Heart left ventricle (tissue), 16 donors: ENCODE data around the gene PALLD. TPM values are rescaled to one million over a fixed set of nuclear protein-coding genes. Genes with fewer than 3 reads are reported as not detected.

Experiments
- ATAC-seq, 4 donors: fragments of 200-7000 bp; cut with Tn5 transposase; one replicate each; pipeline ENCODE4 v1.9.1; 2020 to 2022; ENCODE audit warnings: moderate library complexity in 4 of 4, mild to moderate bottlenecking in 3 of 4, moderate number of reproducible peaks in 1 of 4
- DNase-seq, 5 donors: peaks; one replicate each; pipeline ENCODE4 v3.0.0-alpha.2; 2020
- H3K27ac ChIP-seq, 12 donors: fragments of 200-600 bp; sonication (generic) in 4 of 12; one replicate each; pipeline versions ENCODE4 v1.5.0 to v1.8.0; 2016 to 2022; ENCODE audit warnings: mild to moderate bottlenecking in 2 of 12
- H3K27me3 ChIP-seq, 9 donors: fragments of 200-600 bp; sonication (generic) in 2 of 9; one replicate each; pipeline versions ENCODE4 v1.5.1 to v1.8.0; 2016 to 2022; ENCODE audit warnings: mild to moderate bottlenecking in 3 of 9
- H3K36me3 ChIP-seq, 9 donors: fragments of 200-600 bp; sonication (generic) in 2 of 9; one replicate each; pipeline versions ENCODE4 v1.5.0 to v1.8.0; 2018 to 2022; ENCODE audit warnings: mild to moderate bottlenecking in 2 of 9
- H3K4me1 ChIP-seq, 12 donors: fragments of 200-600 bp; sonication (generic) in 4 of 12; one replicate each; pipeline versions ENCODE4 v1.5.0 to v1.8.0; 2016 to 2022; ENCODE audit warnings: mild to moderate bottlenecking in 3 of 12
- H3K4me3 ChIP-seq, 12 donors: fragments of 200-600 bp; sonication (generic) in 4 of 12; one replicate each; pipeline versions ENCODE4 v1.5.0 to v1.8.0; 2017 to 2022; ENCODE audit warnings: mild to moderate bottlenecking in 9 of 12, moderate library complexity in 4 of 12
- H3K9me3 ChIP-seq, 12 donors: fragments of 200-600 bp; sonication (generic) in 4 of 12; one replicate each; pipeline versions ENCODE4 v1.5.0 to v1.8.0; 2016 to 2022; ENCODE audit warnings: mild to moderate bottlenecking in 1 of 12
- POLR2A ChIP-seq, 2 donors: fragments of 450-650 bp; IDR thresholded peaks; one replicate each; pipeline ENCODE4 v1.6.1; 2017; ENCODE audit warnings: antibody characterized with exemption in 2 of 2, mild to moderate bottlenecking in 2 of 2, moderate library complexity in 2 of 2
- WGBS, 4 donors: extraction: QIAGEN DNeasy Blood & Tissue Kit in 2 of 4; methylation state at CpG; one replicate each; pipeline versions ENCODE4 v1.1.5 to v1.1.7; 2013 to 2018; 5-methylcytosine and 5-hydroxymethylcytosine counted together
- intact Hi-C, 10 donors: fragments of 100-400 bp; cut with DNase I; formaldehyde crosslinking; loops; one replicate each; pipeline versions ENCODE4 v1.11.1 to v1.14.2; 2022
- polyA plus RNA-seq, 2 donors: library from polyadenylated mRNA; stranded (reverse); fragments of 200-250 nt; gene quantifications; one replicate each; pipeline ENCODE4 v1.2.3, GENCODE V29; 2013
- total RNA-seq, 9 donors: library from RNA; depleted of rRNA in 2 of 9; stranded (reverse); fragments of >200 nt in 2 of 9; fragmentation: NEBNext Ultra II Directional in 3 of 9; extraction: Animal tissue kit (Norgen Biotek cat#: 25700) in 3 of 9; gene quantifications; one replicate each; pipeline versions ENCODE4 v1.1.0 to v1.2.4, GENCODE V29; 2016 to 2023
- TF ChIP-seq, protein P1 (sequence below), 12 donors: fragments of 200-600 bp; sonication (generic) in 4 of 12; IDR thresholded peaks; one replicate each; pipeline versions ENCODE4 v1.5.0 to v1.8.0; 2018 to 2022; ENCODE audit warnings: antibody characterized with exemption in 12 of 12, mild to moderate bottlenecking in 5 of 12
- donor health status: ischemic (EF 13 %, LVEDD 7.1; RV severe dilation, severe dysfunction).
- donor health status: healthy with polysubstance abuse.
- donor health status: DM: no; HTN: yes; CAD: no.
- donor health status: DM: no; HTN: no; CAD: no.
- donor health status: ischemic (EF 25% LVEDD 6.9; RV normal size, moderate dysfunction).
- donor health status: ischemic (EF 25% LVEDD 5.7; RV mildly dilated, moderate dysfunction).
- donor health status: healthy.
- donor health status: DM: yes; HTN: yes; CAD: no.
- donor health status: ischemic (EF 35%, LVEDD 5.7; RV mildly dilated, moderate dysfunction).
- donor health status: nonischemic (EF 11% LVEDD 7.7; RV severe dilation, severe dysfunction).
- donor health status: DM: yes; HTN: yes; CAD: no.
- donor health status: PGD.
- donor health status: ischemic (EF 29% LVEDD 5.4; RV normal size, mild dysfunction).
- donor health status: nonischemic (EF 23%, LVEDD 6.1; RV moderate dilation, normal function).

The PALLD gene
- total and polyA plus RNA-seq, 11 donors: 193 to 1,428 (median 1,015) TPM

GRCh38 chr4:168880072-168880675 lies 383.3 kb downstream of the PALLD start:
- intact Hi-C loops: no loop called here
- Histone ChIP-seq H3K27me3 (no peaks in the 10 kb centered on the region), H3K4me1 (peaks cover 0 to 84% (median 47%) of the 10 kb centered on the region in 12 donors), H3K4me3 (no peak overlapping the region), H3K9me3 (no peaks in the 10 kb centered on the region), H3K27ac (peak overlapping the region in 6 of 12 donors; percentile 9 to 82 (median 32)), H3K36me3 (peaks cover 0 to 56% (median 26%) of the 10 kb centered on the region in 9 donors)
- DNase-seq (no peak), ATAC-seq (no peak)
- 53 to 67% (median 60%) methylated on average over 6 of the region's 6 CpGs for WGBS, 4 donors
- TF ChIP-seq POLR2A (IDR thresholded peaks at IDR 0.05): no peak
- TF ChIP-seq, protein P1, sequence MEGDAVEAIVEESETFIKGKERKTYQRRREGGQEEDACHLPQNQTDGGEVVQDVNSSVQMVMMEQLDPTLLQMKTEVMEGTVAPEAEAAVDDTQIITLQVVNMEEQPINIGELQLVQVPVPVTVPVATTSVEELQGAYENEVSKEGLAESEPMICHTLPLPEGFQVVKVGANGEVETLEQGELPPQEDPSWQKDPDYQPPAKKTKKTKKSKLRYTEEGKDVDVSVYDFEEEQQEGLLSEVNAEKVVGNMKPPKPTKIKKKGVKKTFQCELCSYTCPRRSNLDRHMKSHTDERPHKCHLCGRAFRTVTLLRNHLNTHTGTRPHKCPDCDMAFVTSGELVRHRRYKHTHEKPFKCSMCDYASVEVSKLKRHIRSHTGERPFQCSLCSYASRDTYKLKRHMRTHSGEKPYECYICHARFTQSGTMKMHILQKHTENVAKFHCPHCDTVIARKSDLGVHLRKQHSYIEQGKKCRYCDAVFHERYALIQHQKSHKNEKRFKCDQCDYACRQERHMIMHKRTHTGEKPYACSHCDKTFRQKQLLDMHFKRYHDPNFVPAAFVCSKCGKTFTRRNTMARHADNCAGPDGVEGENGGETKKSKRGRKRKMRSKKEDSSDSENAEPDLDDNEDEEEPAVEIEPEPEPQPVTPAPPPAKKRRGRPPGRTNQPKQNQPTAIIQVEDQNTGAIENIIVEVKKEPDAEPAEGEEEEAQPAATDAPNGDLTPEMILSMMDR (IDR thresholded peaks at IDR 0.05): no peak

GRCh38 chr4:168880811-168881595 lies 384.2 kb downstream of the PALLD start:
- DNase-seq: no peak
- 69 to 77% (median 75%) methylated on average over 8 of the region's 8 CpGs for WGBS, 4 donors
- Histone ChIP-seq H3K4me1 (peaks cover 0 to 85% (median 44%) of the 10 kb centered on the region in 12 donors), H3K9me3 (no peaks in the 10 kb centered on the region), H3K36me3 (peaks cover 0 to 62% (median 26%) of the 10 kb centered on the region in 9 donors), H3K27me3 (no peaks in the 10 kb centered on the region), H3K27ac (peak overlapping the region in 7 of 12 donors; percentile 7 to 82 (median 38)), H3K4me3 (no peak overlapping the region)
- no peak for TF ChIP-seq POLR2A (IDR thresholded peaks at IDR 0.05)
- TF ChIP-seq, protein P1 (IDR thresholded peaks at IDR 0.05): no peak
- intact Hi-C loops: no loop called here
- peak in 1 of 4 donors; percentile 14 for ATAC-seq

DNA sequence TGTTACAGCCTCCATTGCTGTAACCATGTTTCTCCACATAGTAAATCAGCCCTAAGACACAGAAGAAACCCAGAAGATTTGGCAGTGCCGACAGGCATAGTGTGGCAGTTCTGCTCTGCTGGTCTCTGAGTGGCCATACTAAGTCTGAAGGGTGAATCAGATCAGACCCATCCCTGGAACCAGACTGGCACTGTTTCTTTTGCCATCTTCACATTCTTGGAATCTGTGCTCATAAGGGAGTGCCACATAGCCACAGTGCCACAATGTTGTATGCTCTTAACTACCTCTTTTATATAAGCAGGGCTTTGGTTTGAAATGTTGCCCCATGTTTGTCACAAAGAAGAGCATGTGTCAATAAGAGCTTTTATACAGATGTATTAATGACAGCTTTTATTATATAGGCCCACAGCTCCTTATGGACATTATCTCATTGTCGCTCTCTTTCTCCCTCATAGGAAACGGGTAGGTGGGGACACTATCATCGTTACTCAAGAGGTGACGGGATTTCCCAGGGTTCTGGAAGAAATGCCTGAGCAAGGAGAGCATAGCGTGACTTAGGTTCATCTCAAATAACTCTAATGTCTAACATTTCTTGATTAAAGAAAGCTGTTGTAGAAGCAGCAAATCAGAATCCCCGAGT lies 385.0 kb downstream of the PALLD start:
- H3K36me3 ChIP-seq: peaks cover 0 to 66% (median 30%) of the 10 kb centered on the region in 9 donors
- WGBS, 4 donors: 81 to 91% (median 86%) methylated on average over 7 of the region's 7 CpGs
- intact Hi-C loops: no loop called here
- no peak overlapping the region for H3K4me3 ChIP-seq
- DNase-seq: no peak
- peaks cover 0 to 83% (median 42%) of the 10 kb centered on the region in 12 donors for H3K4me1 ChIP-seq
- TF ChIP-seq, protein P1 (IDR thresholded peaks at IDR 0.05): no peak
- no peak for TF ChIP-seq POLR2A (IDR thresholded peaks at IDR 0.05)
- ATAC-seq: peak in 1 of 4 donors; percentile 4
- H3K27ac ChIP-seq: peak overlapping the region in 3 of 12 donors; percentile 31 to 82 (median 51)
- no peaks in the 10 kb centered on the region for H3K9me3 ChIP-seq
- no peaks in the 10 kb centered on the region for H3K27me3 ChIP-seq
